ENCODE measurements around the gene NUDCD2. TPM values are rescaled to one million over a fixed set of nuclear protein-coding genes. Genes with fewer than 3 reads are reported as not detected.
A peak's percentile ranks its signal among the peaks of the same experiment; 100 is the strongest.

The NUDCD2 gene
- total and polyA plus RNA-seq, 2 donors (not counting 1 experiment from before 2014, with no cell fraction given), result 6.8 to 24.4 TPM

GRCh38 chr5:163497315-163497714 lies 37.4 kb upstream of the NUDCD2 start:
- no peaks in the 10 kb centered on the region for H3K4me1 ChIP-seq (ENCODE audit: control insufficient read depth in 2 of 2, insufficient read depth in 2 of 2, low read length in 2 of 2)
- no peaks in the 10 kb centered on the region for H4K20me1 ChIP-seq (ENCODE audit: control insufficient read depth, insufficient read depth, low read length, poor library complexity, severe bottlenecking)
- H2AFZ ChIP-seq (ENCODE audit: insufficient read depth, low read depth, low read length, poor library complexity, severe bottlenecking), result peak overlapping the region; percentile 13
- no peak overlapping the region for H3K9ac ChIP-seq (ENCODE audit: low read length)
- H3K79me2 ChIP-seq (ENCODE audit: control insufficient read depth, insufficient read depth, low read length), result no peaks in the 10 kb centered on the region
- no peaks in the 10 kb centered on the region for H3K27me3 Mint-ChIP-seq
- DNase-seq (no peak), ATAC-seq (ENCODE audit: low read depth) (no peak)
- no peaks in the 10 kb centered on the region for H3K9me3 ChIP-seq (ENCODE audit: control extremely low read depth in 1 of 3, control insufficient read depth in 2 of 3, insufficient read depth in 1 of 3, low read length in 2 of 3)
- H3K4me1 Mint-ChIP-seq, result peaks cover 2% of the 10 kb centered on the region
- no peaks in the 10 kb centered on the region for H3K36me3 ChIP-seq (replicated peaks in 1 of 2; ENCODE audit: control extremely low read depth in 1 of 2, control insufficient read depth in 1 of 2, extremely low read depth in 1 of 2, insufficient read depth in 2 of 2, low read length in 1 of 2)
- ChIA-PET CTCF (no interaction called here), POLR2A (no interaction called here)
- H3K4me3 ChIP-seq (ENCODE audit: control extremely low read depth in 1 of 5, extremely low read depth in 1 of 5, insufficient read depth in 1 of 5, low read depth in 2 of 5, low read length in 4 of 5), result no peak overlapping the region
- no peak overlapping the region for H3K27ac ChIP-seq (ENCODE audit: low read length in 2 of 2)
- no peak overlapping the region for H3K4me2 ChIP-seq (replicated peaks; ENCODE audit: low read depth, low read length, poor library complexity, severe bottlenecking)
- no peaks in the 10 kb centered on the region for H3K9me3 Mint-ChIP-seq (ENCODE audit: insufficient read depth)
- H3K27me3 ChIP-seq (replicated peaks in 1 of 4; ENCODE audit: control extremely low read depth in 1 of 4, control insufficient read depth in 3 of 4, insufficient read depth in 4 of 4, low read length in 3 of 4), result no peaks in the 10 kb centered on the region
- H3K27ac Mint-ChIP-seq, result no peak overlapping the region
- H3K4me3 Mint-ChIP-seq, result no peak overlapping the region
- WGBS (ENCODE audit: insufficient coverage), result 83% methylated on average over 1 of the region's 3 CpGs
- intact Hi-C loops (cut with micrococcal nuclease), result no loop called here
- TF ChIP-seq CTCF (IDR thresholded peaks at IDR 0.05), result no peak
- TF ChIP-seq EZH2 (IDR thresholded peaks at IDR 0.05; ENCODE audit: borderline replicate concordance, insufficient read depth, low read depth, low read length, poor library complexity, severe bottlenecking), result no peak

GRCh38 chr5:163496286-163496685 lies 36.4 kb upstream of the NUDCD2 start:
- Histone ChIP-seq H3K4me1 (ENCODE audit: control insufficient read depth in 2 of 2, insufficient read depth in 2 of 2, low read length in 2 of 2) (no peaks in the 10 kb centered on the region), H3K9me3 (ENCODE audit: control extremely low read depth in 1 of 3, control insufficient read depth in 2 of 3, insufficient read depth in 1 of 3, low read length in 2 of 3) (no peaks in the 10 kb centered on the region), H3K27ac (ENCODE audit: low read length in 2 of 2) (no peak overlapping the region), H2AFZ (ENCODE audit: insufficient read depth, low read depth, low read length, poor library complexity, severe bottlenecking) (no peak overlapping the region), H3K4me3 (ENCODE audit: control extremely low read depth in 1 of 5, extremely low read depth in 1 of 5, insufficient read depth in 1 of 5, low read depth in 2 of 5, low read length in 4 of 5) (no peak overlapping the region), H3K4me2 (replicated peaks; ENCODE audit: low read depth, low read length, poor library complexity, severe bottlenecking) (no peak overlapping the region), H3K9ac (ENCODE audit: low read length) (no peak overlapping the region), H3K79me2 (ENCODE audit: control insufficient read depth, insufficient read depth, low read length) (no peaks in the 10 kb centered on the region), H3K36me3 (replicated peaks in 1 of 2; ENCODE audit: control extremely low read depth in 1 of 2, control insufficient read depth in 1 of 2, extremely low read depth in 1 of 2, insufficient read depth in 2 of 2, low read length in 1 of 2) (no peaks in the 10 kb centered on the region), H4K20me1 (ENCODE audit: control insufficient read depth, insufficient read depth, low read length, poor library complexity, severe bottlenecking) (no peaks in the 10 kb centered on the region), H3K27me3 (replicated peaks in 1 of 4; ENCODE audit: control extremely low read depth in 1 of 4, control insufficient read depth in 3 of 4, insufficient read depth in 4 of 4, low read length in 3 of 4) (no peaks in the 10 kb centered on the region)
- DNase-seq, result no peak
- no peak for TF ChIP-seq EZH2 (IDR thresholded peaks at IDR 0.05; ENCODE audit: borderline replicate concordance, insufficient read depth, low read depth, low read length, poor library complexity, severe bottlenecking)
- no peak for TF ChIP-seq CTCF (IDR thresholded peaks at IDR 0.05)
- H3K27me3 Mint-ChIP-seq, result no peaks in the 10 kb centered on the region
- no peak for ATAC-seq (ENCODE audit: low read depth)
- H3K4me3 Mint-ChIP-seq, result no peak overlapping the region
- intact Hi-C loops (cut with micrococcal nuclease), result no loop called here
- ChIA-PET CTCF (interaction anchor here (1.2 kb wide), 1 partner anchor 23 kb away, joined by 5 read pairs; no protein-coding TSS in a partner anchor), POLR2A (no interaction called here)
- no peaks in the 10 kb centered on the region for H3K9me3 Mint-ChIP-seq (ENCODE audit: insufficient read depth)
- no peak overlapping the region for H3K27ac Mint-ChIP-seq
- 100% methylated on average over 1 of the region's 1 CpG for WGBS (ENCODE audit: insufficient coverage)
- H3K4me1 Mint-ChIP-seq, result peaks cover 2% of the 10 kb centered on the region

Data from B cell (primary cell).